ENCODE results near the gene NR2F2.

DNA sequence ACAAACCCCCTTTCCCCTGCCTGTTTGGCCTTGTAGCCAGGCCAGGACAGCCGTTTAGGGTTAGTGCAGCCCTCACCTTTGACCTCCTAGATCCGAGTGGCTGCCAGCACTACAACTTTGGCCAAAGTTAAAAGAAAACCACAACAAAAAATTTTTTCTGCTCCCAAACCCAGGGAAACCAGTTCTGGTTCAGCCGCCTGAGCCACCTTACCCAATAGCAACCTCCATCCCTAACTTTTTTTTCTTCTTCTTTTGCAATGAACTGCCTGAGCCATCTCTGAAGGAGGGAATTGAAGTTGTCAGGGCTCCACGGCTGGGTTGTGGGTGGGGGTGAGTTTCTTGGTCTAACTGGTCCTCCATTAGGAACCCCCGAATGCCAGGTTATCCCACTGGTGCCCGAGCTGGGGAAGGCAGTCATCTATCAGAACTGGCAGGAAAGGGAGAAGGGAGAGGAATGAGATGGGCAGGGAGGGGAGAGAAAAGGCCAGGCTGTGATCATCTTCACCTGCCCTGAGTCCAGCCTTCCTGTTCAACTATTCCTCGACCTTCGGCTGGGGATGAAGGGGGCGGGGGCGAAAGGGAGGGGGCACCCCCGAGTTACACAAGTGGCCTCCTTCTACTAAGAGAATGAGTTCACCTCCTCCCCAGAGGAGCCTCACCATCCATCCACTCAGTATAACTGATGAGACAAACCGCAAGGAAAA is 6.2 kb upstream of the NR2F2 start:
- TF ChIP-seq CTCF (IDR thresholded peaks at IDR 0.05) (no peak), POLR2AphosphoS5 (IDR thresholded peaks at IDR 0.05) (peak in 2 of 4 donors; percentile 27 to 28), POLR2A (IDR thresholded peaks at IDR 0.05) (no peak)
